AG04449 (cell line): ENCODE data around the gene PML.
A peak's percentile ranks its signal among the peaks of the same experiment; 100 is the strongest.

ENCODE experiments used
- CTCF ChIA-PET: fragments of 350-600 bp; formaldehyde crosslinking; extraction: SDS; loops from one replicate; lab custom pipeline; 2021; ENCODE audit warnings: antibody characterized with exemption; lab: Yijun Ruan, JAX
- POLR2A ChIA-PET: fragments of 400-600, 350-600 bp; formaldehyde crosslinking; extraction: SDS; loops from one replicate; lab custom pipeline; 2020; ENCODE audit warnings: antibody characterized with exemption, inconsistent platforms; lab: Yijun Ruan, JAX
- DNase-seq: peaks from one replicate; pipeline ENCODE4 v3.0.0-alpha.2; 2010; ENCODE audit warnings: low read depth, low spot score
- H3K4me3 ChIP-seq: 2 replicates; pipeline ENCODE4 v1.5.1; 2011; ENCODE audit warnings: low read depth, mild to moderate bottlenecking, control low read depth, low read length
- TF ChIP-seq, protein P1 (sequence below): IDR thresholded peaks from one replicate; pipeline ENCODE4 v1.5.1; 2011; ENCODE audit warnings: mild to moderate bottlenecking, moderate library complexity, low read length, control low read depth, inconsistent platforms; ENCODE audit not compliant: insufficient read depth; ENCODE audit errors: missing control alignments

Gene PML

DNA sequence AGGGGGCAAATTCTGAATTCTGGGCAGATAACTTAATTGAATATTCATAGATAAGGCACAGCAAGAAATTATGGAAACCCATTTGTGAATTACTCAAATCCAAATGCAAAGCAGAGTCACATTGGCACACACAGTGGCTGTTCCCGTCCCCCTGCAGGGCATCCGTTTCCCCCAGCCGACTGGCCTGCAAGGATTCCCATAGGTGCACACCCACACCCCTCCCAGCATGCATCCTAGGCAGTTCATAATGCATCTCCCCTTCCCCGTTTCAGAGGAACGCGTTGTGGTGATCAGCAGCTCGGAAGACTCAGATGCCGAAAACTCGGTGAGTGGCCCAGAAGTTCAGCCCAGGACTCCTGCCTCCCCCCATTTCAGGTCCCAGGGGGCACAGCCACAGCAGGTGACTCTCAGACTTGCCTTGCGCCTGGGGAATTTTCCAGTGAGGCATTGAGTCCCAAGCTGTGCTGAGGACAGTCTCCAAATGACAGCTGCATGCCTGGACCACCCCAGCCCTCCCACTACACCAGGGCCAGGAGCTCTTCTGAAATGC lies 39.8 kb downstream of the PML start:
- no peak overlapping the region for H3K4me3 ChIP-seq
- CTCF ChIA-PET = interaction anchor here (1.4 to 25.5 kb wide), 5 partner anchors 17 to 288 kb away, joined by 3 to 544 read pairs (median 126); partner anchors contain the start of genes PML and STOML1
- no peak for DNase-seq
- TF ChIP-seq, protein P1, sequence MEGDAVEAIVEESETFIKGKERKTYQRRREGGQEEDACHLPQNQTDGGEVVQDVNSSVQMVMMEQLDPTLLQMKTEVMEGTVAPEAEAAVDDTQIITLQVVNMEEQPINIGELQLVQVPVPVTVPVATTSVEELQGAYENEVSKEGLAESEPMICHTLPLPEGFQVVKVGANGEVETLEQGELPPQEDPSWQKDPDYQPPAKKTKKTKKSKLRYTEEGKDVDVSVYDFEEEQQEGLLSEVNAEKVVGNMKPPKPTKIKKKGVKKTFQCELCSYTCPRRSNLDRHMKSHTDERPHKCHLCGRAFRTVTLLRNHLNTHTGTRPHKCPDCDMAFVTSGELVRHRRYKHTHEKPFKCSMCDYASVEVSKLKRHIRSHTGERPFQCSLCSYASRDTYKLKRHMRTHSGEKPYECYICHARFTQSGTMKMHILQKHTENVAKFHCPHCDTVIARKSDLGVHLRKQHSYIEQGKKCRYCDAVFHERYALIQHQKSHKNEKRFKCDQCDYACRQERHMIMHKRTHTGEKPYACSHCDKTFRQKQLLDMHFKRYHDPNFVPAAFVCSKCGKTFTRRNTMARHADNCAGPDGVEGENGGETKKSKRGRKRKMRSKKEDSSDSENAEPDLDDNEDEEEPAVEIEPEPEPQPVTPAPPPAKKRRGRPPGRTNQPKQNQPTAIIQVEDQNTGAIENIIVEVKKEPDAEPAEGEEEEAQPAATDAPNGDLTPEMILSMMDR = no peak
- POLR2A ChIA-PET = no interaction called here

DNA sequence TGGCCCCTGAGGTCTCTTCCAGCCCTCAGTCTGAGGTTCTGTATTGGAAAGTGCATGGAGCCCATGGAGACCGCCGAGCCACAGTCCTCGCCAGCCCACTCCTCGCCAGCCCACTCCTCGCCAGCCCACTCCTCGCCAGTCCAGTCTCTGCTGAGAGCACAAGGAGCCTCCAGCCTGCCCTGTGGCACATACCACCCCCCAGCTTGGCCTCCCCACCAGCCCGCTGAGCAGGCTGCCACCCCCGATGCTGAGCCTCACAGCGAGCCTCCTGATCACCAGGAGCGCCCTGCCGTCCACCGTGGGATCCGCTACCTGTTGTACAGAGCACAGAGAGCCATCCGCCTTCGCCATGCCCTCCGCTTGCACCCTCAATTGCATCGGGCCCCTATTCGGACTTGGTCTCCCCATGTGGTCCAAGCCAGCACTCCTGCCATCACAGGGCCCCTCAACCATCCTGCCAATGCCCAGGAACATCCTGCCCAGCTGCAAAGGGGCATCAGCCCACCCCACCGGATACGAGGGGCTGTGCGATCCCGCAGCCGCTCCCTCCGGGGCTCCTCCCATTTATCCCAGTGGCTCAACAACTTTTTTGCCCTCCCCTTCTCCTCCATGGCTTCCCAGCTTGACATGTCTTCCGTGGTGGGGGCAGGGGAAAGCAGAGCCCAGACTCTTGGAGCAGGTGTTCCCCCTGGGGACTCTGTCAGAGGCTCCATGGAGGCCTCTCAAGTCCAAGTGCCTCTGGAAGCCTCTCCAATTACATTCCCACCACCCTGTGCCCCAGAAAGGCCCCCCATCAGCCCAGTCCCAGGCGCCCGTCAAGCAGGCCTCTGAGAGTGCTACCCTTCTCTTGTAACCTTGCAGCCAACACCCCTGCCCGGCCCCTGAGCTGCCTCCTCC lies 40.9 kb downstream of the PML start:
- POLR2A ChIA-PET = no interaction called here

DNA sequence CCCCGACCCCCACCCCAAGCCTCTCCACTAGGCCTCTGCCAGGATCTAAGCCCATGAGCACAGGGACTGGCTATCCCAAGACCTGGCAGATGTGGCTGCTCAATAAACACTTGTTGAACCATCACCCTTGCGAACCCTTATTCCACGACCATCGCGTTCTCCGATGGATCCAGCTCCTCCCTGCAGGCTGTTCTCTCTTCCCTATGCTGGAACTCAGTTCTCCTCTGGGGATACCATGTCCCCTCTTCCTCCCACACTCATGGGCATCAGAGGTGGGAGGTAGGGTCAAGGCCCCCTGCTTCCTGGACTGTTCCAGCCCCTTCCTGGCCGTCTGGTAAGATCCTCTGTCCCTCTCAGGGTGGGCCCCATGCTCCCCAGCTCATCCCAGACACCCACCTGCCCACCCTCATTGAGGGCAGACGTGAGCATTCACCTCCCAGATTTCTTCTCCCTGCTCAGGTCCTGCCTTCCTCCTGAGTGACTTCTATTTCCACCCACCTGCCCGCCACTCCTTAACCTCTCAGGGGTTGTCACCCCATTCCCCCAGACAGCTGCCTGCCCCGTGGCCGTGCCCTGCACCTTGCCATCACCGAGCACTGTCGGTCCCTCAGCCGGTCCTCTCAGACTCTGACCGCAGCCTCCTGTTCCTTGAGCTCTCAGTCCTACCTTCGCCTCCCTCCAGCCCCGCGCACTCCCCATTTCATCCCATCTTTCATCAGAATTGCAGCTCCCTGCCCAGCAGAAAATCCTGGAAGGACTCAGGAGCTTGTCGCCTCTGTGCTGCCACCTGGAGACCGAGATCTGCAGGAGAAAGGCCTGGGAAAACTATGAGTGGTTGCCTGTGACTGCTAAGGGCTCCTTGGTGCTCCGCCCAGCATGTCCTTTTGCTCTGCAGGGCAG lies 42.0 kb downstream of the PML start:
- no peak for DNase-seq
- no peak overlapping the region for H3K4me3 ChIP-seq
- ChIA-PET CTCF (interaction anchor here (0.8 to 25.5 kb wide), 20 partner anchors 11 to 283 kb away, joined by 3 to 554 read pairs (median 10); partner anchors contain the start of genes PML and STOML1), POLR2A (interaction anchor here (1.1 kb wide), 1 partner anchor 42 kb away, joined by 3 read pairs; the partner anchor contains the start of gene PML)
- TF ChIP-seq, protein P1 = peak; percentile 78

More for the DNA sequence above, 40.9 kb downstream of the PML start:
- TF ChIP-seq, protein P1 = no peak
- no peak for DNase-seq
- no peak overlapping the region for H3K4me3 ChIP-seq
- CTCF ChIA-PET = interaction anchor here (1.4 to 25.5 kb wide), 11 partner anchors 9 to 284 kb away, joined by 3 to 554 read pairs (median 16); partner anchors contain the start of genes PML and STOML1

DNA sequence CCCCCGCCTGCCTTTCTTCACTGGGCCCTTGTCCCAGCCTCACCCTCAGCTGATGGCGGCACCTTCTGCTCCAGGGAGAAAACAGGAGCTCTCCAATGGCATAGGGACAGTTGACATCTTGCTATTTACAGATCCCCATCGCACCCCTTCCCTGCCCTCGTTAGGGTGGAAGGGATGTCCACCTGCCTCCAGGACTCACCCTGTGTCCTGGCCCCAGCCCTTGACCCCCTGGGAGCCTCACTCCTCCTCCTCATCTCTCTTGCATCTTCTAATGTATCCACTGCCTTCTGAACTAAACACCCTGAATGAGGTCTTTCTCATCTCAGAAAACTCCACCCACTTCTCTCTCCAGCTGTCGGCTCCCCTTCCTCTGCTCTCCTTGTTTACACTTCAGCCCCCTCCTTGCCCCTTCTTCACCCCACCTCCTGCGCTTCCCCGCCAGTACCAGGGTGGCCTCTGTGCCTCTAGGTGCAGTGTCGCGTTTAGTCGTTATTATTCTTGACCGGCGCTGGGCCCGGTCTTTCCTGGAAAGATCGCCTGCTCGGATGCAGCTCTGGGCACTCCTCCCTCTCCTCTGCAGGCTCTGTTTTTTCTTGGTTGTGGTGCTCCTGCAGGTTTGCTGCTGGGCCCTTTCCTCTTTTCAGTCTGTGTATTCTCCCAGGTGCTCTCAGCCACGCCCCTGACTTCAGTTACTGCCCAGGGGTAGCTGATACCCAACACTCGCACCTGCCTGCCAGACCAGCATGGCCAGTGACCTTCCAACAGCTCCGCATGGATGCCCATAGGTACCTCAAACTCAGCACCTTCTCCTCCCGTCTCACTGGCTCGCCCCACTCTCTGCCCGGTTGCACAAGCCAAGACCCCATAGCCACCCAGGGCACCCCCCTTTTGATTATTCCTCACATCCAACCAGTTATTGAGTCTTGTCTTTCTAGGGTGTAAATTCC lies 42.9 kb downstream of the PML start:
- POLR2A ChIA-PET = interaction anchor here (1.0 to 1.1 kb wide), 2 partner anchors 43 kb away, joined by 3 to 4 read pairs; partner anchors contain the start of gene PML
- no peak for DNase-seq
- CTCF ChIA-PET = interaction anchor here (0.8 to 25.5 kb wide), 23 partner anchors 11 to 282 kb away, joined by 3 to 554 read pairs (median 7); partner anchors contain the start of genes PML and STOML1
- TF ChIP-seq, protein P1 = no peak
- no peak overlapping the region for H3K4me3 ChIP-seq
